ENCODE measurements around the gene DNAJA1.

DNA sequence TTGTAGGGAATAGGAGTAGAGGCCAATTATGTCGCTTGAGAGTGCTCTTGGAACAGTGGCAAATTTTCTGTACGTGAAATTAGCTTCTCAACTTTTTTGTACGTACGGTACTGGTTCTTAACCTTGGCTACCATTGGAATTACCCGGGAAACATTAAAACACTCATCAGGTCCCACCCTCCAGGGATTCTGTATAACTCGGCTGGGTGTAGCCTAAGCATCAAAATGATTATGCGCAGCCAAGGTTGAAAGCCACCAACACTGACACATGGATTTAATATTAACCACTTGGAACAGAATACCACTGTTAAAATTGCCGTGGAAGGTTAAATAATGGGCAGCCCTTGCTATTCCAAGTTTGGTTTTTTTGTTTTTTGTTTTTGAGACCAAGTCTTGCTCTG lies 17.4 kb downstream of the DNAJA1 start:
- TF ChIP-seq, protein P1, sequence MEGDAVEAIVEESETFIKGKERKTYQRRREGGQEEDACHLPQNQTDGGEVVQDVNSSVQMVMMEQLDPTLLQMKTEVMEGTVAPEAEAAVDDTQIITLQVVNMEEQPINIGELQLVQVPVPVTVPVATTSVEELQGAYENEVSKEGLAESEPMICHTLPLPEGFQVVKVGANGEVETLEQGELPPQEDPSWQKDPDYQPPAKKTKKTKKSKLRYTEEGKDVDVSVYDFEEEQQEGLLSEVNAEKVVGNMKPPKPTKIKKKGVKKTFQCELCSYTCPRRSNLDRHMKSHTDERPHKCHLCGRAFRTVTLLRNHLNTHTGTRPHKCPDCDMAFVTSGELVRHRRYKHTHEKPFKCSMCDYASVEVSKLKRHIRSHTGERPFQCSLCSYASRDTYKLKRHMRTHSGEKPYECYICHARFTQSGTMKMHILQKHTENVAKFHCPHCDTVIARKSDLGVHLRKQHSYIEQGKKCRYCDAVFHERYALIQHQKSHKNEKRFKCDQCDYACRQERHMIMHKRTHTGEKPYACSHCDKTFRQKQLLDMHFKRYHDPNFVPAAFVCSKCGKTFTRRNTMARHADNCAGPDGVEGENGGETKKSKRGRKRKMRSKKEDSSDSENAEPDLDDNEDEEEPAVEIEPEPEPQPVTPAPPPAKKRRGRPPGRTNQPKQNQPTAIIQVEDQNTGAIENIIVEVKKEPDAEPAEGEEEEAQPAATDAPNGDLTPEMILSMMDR (IDR thresholded peaks at IDR 0.05): no peak
- TF ChIP-seq POLR2AphosphoS5 (IDR thresholded peaks at IDR 0.05; ENCODE audit: insufficient read depth in 1 of 2, low read depth in 1 of 2): no peak
